GM12801 (cell line): ENCODE results near the gene MPL.

Source experiments
- CTCF ChIP-seq: IDR thresholded peaks from one replicate; pipeline ENCODE4 v1.5.1; 2011; ENCODE audit warnings: control low read depth; ENCODE audit not compliant: insufficient read length; ENCODE audit errors: extremely low read depth

MPL gene

GRCh38 chr1:43366601-43367025 is 29.0 kb downstream of the MPL start:
- no peak for TF ChIP-seq CTCF

GRCh38 chr1:43367026-43367903 is 29.6 kb downstream of the MPL start:
- no peak for TF ChIP-seq CTCF

- TF ChIP-seq CTCF: no peak
Observed at GRCh38 chr1:43367904-43368645, 30.5 kb downstream of the MPL start, which contains the start of gene ELOVL1. ELOVL1 (minus strand) TSS chr1:43368011; CDS start chr1:43365609, 2,402 bp downstream.

GRCh38 chr1:43368646-43369020 is 31.0 kb downstream of the MPL start:
- no peak for TF ChIP-seq CTCF

GRCh38 chr1:43370564-43370963 is 32.9 kb downstream of the MPL start:
- TF ChIP-seq CTCF: no peak

- no peak for TF ChIP-seq CTCF
Observed at GRCh38 chr1:43372172-43372571, 34.6 kb downstream of the MPL start.
